Measurements from ENCODE around the gene SPEM1. TPM values are rescaled to one million over a fixed set of nuclear protein-coding genes. Genes with fewer than 3 reads are reported as not detected.
A peak's percentile ranks its signal among the peaks of the same experiment; 100 is the strongest.

SPEM1 gene
- total and polyA plus RNA-seq, 2 donors (not counting 1 experiment from before 2014, with no cell fraction given) = not detected

GRCh38 chr17:7394452-7395191, 25.5 kb upstream of the SPEM1 start, which contains the start of gene PLSCR3:
Gene PLSCR3, minus strand, starts transcription at chr17:7394525. Its CDS starts 415 bp downstream, at chr17:7394110.
- Histone ChIP-seq H3K4me2 (replicated peaks; ENCODE audit: low read depth, low read length, poor library complexity, severe bottlenecking) (peak within 1 kb of the TSS; percentile 75), H3K9ac (ENCODE audit: low read length) (peak within 1 kb of the TSS; percentile 88), H3K4me3 (ENCODE audit: control extremely low read depth in 1 of 5, extremely low read depth in 1 of 5, insufficient read depth in 1 of 5, low read depth in 2 of 5, low read length in 4 of 5) (peak within 1 kb of the TSS; percentile 31 to 84 (median 81)), H3K36me3 (replicated peaks in 1 of 2; ENCODE audit: control extremely low read depth in 1 of 2, control insufficient read depth in 1 of 2, extremely low read depth in 1 of 2, insufficient read depth in 2 of 2, low read length in 1 of 2) (peaks cover 0 to 28% of the 10 kb centered on the region in 2 experiments), H3K79me2 (ENCODE audit: control insufficient read depth, insufficient read depth, low read length) (peaks cover 10% of the 10 kb centered on the region), H2AFZ (ENCODE audit: insufficient read depth, low read depth, low read length, poor library complexity, severe bottlenecking) (peak within 1 kb of the TSS; percentile 91), H3K4me1 (ENCODE audit: control insufficient read depth in 2 of 2, insufficient read depth in 2 of 2, low read length in 2 of 2) (peaks cover 12 to 16% of the 10 kb centered on the region in 2 donors), H3K9me3 (ENCODE audit: control extremely low read depth in 1 of 3, control insufficient read depth in 2 of 3, insufficient read depth in 1 of 3, low read length in 2 of 3) (no peaks in the 10 kb centered on the region), H3K27me3 (replicated peaks in 1 of 4; ENCODE audit: control extremely low read depth in 1 of 4, control insufficient read depth in 3 of 4, insufficient read depth in 4 of 4, low read length in 3 of 4) (no peaks in the 10 kb centered on the region), H4K20me1 (ENCODE audit: control insufficient read depth, insufficient read depth, low read length, poor library complexity, severe bottlenecking) (no peaks in the 10 kb centered on the region), H3K27ac (ENCODE audit: low read length in 2 of 2) (peak within 1 kb of the TSS; percentile 55 to 83)
- under 1% methylated on average over 71 of the region's 71 CpGs for WGBS (ENCODE audit: insufficient coverage)
- DNase-seq (peak; percentile 90), ATAC-seq (ENCODE audit: low read depth) (peak; percentile 89)
- POLR2A ChIA-PET = interaction anchor here (0.6 to 1.4 kb wide), 5 partner anchors 9 to 292 kb away, joined by 3 to 15 read pairs (median 5); partner anchors contain the start of genes POLR2A and TMEM256
- Mint-ChIP-seq H3K4me1 (peaks cover 12% of the 10 kb centered on the region), H3K27me3 (no peaks in the 10 kb centered on the region), H3K4me3 (peak within 1 kb of the TSS; percentile 96), H3K9me3 (ENCODE audit: insufficient read depth) (no peaks in the 10 kb centered on the region), H3K27ac (peak within 1 kb of the TSS; percentile 95)
- CTCF ChIA-PET = interaction anchor here (1.4 to 3.2 kb wide), 2 partner anchors 39 to 195 kb away, joined by 3 to 13 read pairs; partner anchors contain the start of gene TMEM95
- TF ChIP-seq, protein P1, sequence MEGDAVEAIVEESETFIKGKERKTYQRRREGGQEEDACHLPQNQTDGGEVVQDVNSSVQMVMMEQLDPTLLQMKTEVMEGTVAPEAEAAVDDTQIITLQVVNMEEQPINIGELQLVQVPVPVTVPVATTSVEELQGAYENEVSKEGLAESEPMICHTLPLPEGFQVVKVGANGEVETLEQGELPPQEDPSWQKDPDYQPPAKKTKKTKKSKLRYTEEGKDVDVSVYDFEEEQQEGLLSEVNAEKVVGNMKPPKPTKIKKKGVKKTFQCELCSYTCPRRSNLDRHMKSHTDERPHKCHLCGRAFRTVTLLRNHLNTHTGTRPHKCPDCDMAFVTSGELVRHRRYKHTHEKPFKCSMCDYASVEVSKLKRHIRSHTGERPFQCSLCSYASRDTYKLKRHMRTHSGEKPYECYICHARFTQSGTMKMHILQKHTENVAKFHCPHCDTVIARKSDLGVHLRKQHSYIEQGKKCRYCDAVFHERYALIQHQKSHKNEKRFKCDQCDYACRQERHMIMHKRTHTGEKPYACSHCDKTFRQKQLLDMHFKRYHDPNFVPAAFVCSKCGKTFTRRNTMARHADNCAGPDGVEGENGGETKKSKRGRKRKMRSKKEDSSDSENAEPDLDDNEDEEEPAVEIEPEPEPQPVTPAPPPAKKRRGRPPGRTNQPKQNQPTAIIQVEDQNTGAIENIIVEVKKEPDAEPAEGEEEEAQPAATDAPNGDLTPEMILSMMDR (IDR thresholded peaks at IDR 0.05) = peak; percentile 20
- TF ChIP-seq EZH2 (IDR thresholded peaks at IDR 0.05; ENCODE audit: borderline replicate concordance, insufficient read depth, low read depth, low read length, poor library complexity, severe bottlenecking) = no peak
- intact Hi-C loops (cut with micrococcal nuclease) = loop anchor here (1.0 kb wide), 5 partner anchors 10 to 89 kb away; partner anchors contain the start of gene TMEM256

DNA sequence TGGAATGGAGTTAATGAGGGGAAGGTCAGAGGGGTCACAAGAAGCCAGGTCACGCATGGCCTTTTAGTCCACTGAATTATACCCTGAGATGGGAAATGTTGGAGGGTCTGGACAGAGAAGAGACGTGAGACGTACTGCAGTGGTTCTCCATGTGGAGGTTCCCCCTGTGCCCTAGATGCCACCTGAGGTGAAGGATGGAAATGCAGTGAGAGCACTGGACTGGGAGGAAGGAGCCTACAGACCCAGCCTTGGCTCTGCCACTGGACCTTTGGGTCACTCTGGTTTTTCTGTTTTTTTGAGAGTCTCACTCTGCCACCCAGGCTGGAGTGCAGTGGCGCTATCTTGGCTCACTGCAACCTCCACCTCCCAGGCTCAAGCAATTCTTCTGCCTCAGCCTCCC, 24.0 kb upstream of the SPEM1 start:
- DNase-seq = no peak
- peaks cover 10% of the 10 kb centered on the region for H3K79me2 ChIP-seq (ENCODE audit: control insufficient read depth, insufficient read depth, low read length)
- 95% methylated on average over 4 of the region's 4 CpGs for WGBS (ENCODE audit: insufficient coverage)
- peaks cover 12 to 16% of the 10 kb centered on the region in 2 donors for H3K4me1 ChIP-seq (ENCODE audit: control insufficient read depth in 2 of 2, insufficient read depth in 2 of 2, low read length in 2 of 2)
- no peak overlapping the region for H3K27ac Mint-ChIP-seq
- CTCF ChIA-PET = interaction anchor here (3.2 kb wide), 1 partner anchor 40 kb away, joined by 13 read pairs; the partner anchor contains the start of gene TMEM95
- no peaks in the 10 kb centered on the region for H3K9me3 ChIP-seq (ENCODE audit: control extremely low read depth in 1 of 3, control insufficient read depth in 2 of 3, insufficient read depth in 1 of 3, low read length in 2 of 3)
- H3K4me3 Mint-ChIP-seq = peak overlapping the region; percentile 52
- H3K27ac ChIP-seq (ENCODE audit: low read length in 2 of 2) = no peak overlapping the region
- ATAC-seq (ENCODE audit: low read depth) = no peak
- intact Hi-C loops (cut with micrococcal nuclease) = no loop called here
- H3K27me3 ChIP-seq (replicated peaks in 1 of 4; ENCODE audit: control extremely low read depth in 1 of 4, control insufficient read depth in 3 of 4, insufficient read depth in 4 of 4, low read length in 3 of 4) = no peaks in the 10 kb centered on the region
- peaks cover 0 to 14% of the 10 kb centered on the region in 2 experiments for H3K36me3 ChIP-seq (replicated peaks in 1 of 2; ENCODE audit: control extremely low read depth in 1 of 2, control insufficient read depth in 1 of 2, extremely low read depth in 1 of 2, insufficient read depth in 2 of 2, low read length in 1 of 2)
- no peak overlapping the region for H3K4me3 ChIP-seq (ENCODE audit: control extremely low read depth in 1 of 5, extremely low read depth in 1 of 5, insufficient read depth in 1 of 5, low read depth in 2 of 5, low read length in 4 of 5)
- H4K20me1 ChIP-seq (ENCODE audit: control insufficient read depth, insufficient read depth, low read length, poor library complexity, severe bottlenecking) = no peaks in the 10 kb centered on the region
- TF ChIP-seq, protein P1 (IDR thresholded peaks at IDR 0.05) = no peak
- TF ChIP-seq EZH2 (IDR thresholded peaks at IDR 0.05; ENCODE audit: borderline replicate concordance, insufficient read depth, low read depth, low read length, poor library complexity, severe bottlenecking) = no peak
- no peaks in the 10 kb centered on the region for H3K27me3 Mint-ChIP-seq
- H3K4me2 ChIP-seq (replicated peaks; ENCODE audit: low read depth, low read length, poor library complexity, severe bottlenecking) = no peak overlapping the region
- POLR2A ChIA-PET = no interaction called here
- no peaks in the 10 kb centered on the region for H3K9me3 Mint-ChIP-seq (ENCODE audit: insufficient read depth)
- no peak overlapping the region for H3K9ac ChIP-seq (ENCODE audit: low read length)
- peaks cover 12% of the 10 kb centered on the region for H3K4me1 Mint-ChIP-seq
- H2AFZ ChIP-seq (ENCODE audit: insufficient read depth, low read depth, low read length, poor library complexity, severe bottlenecking) = no peak overlapping the region

Measured in B cell (primary cell).